Retinal pigment epithelial cell (primary cell): Measurements from ENCODE around the gene KLLN.
"Not testable (repeated sequence)": the region's sequence is repeated elsewhere in the genome, so short reads cannot be mapped to it uniquely, and the experiment has no call there.

ENCODE experiments used
- DNase-seq: peaks from one replicate; pipeline ENCODE4 v3.0.0-alpha.2; 2010; ENCODE audit warnings: low read depth
- H3K4me3 ChIP-seq: 2 replicates; pipeline ENCODE4 v1.5.1; 2011; ENCODE audit warnings: mild to moderate bottlenecking, low read length, control low read depth, moderate library complexity
- CTCF ChIP-seq: conservative IDR thresholded peaks from 2 replicates; pipeline ENCODE4 v1.5.1; 2011; ENCODE audit warnings: low read depth, low read length, control low read depth, inconsistent platforms

Gene KLLN

GRCh38 chr10:87882555-87883294 lies 19.4 kb upstream of the KLLN start:
- TF ChIP-seq CTCF, result no peak
- H3K4me3 ChIP-seq, result no peak overlapping the region
- no peak for DNase-seq

GRCh38 chr10:87881373-87882059 lies 18.2 kb upstream of the KLLN start:
- not testable (repeated sequence) for H3K4me3 ChIP-seq, DNase-seq

GRCh38 chr10:87880336-87880735 lies 17.0 kb upstream of the KLLN start:
- no peak overlapping the region for H3K4me3 ChIP-seq
- TF ChIP-seq CTCF, result no peak
- no peak for DNase-seq

GRCh38 chr10:87878664-87879459 lies 15.5 kb upstream of the KLLN start:
- DNase-seq, result no peak
- TF ChIP-seq CTCF, result no peak
- no peak overlapping the region for H3K4me3 ChIP-seq

GRCh38 chr10:87875929-87876571 lies 12.7 kb upstream of the KLLN start:
- no peak overlapping the region for H3K4me3 ChIP-seq
- no peak for TF ChIP-seq CTCF
- DNase-seq, result no peak

GRCh38 chr10:87873656-87874055 lies 10.3 kb upstream of the KLLN start:
- DNase-seq, result no peak
- TF ChIP-seq CTCF, result no peak
- H3K4me3 ChIP-seq, result no peak overlapping the region

- DNase-seq, result no peak
- no peak overlapping the region for H3K4me3 ChIP-seq
- TF ChIP-seq CTCF, result no peak
Measured at GRCh38 chr10:87872828-87873227, 9.5 kb upstream of the KLLN start.
